Measurements from ENCODE around the gene B4GALT2. TPM values are rescaled to one million over a fixed set of nuclear protein-coding genes. Genes with fewer than 3 reads are reported as not detected.

The B4GALT2 gene
- total RNA-seq, 2 donors from 2014 or later: 12.8 to 48.6 TPM

GRCh38 chr1:43937179-43937865, 41.7 kb upstream of the B4GALT2 start:
- ATAC-seq: no peak
- H3K9me3 Mint-ChIP-seq: no peaks in the 10 kb centered on the region
- no peaks in the 10 kb centered on the region for H3K36me3 Mint-ChIP-seq
- no peak overlapping the region for H3K27ac Mint-ChIP-seq
- no peak overlapping the region for H3K4me3 Mint-ChIP-seq
- peaks cover 9 to 20% of the 10 kb centered on the region in 2 donors for H3K27me3 Mint-ChIP-seq
- peaks cover 0 to 20% of the 10 kb centered on the region in 2 donors for H3K4me1 Mint-ChIP-seq (ENCODE audit: low read depth in 2 of 2)
- DNase-seq (ENCODE audit: low spot score): peak; percentile 31

DNA sequence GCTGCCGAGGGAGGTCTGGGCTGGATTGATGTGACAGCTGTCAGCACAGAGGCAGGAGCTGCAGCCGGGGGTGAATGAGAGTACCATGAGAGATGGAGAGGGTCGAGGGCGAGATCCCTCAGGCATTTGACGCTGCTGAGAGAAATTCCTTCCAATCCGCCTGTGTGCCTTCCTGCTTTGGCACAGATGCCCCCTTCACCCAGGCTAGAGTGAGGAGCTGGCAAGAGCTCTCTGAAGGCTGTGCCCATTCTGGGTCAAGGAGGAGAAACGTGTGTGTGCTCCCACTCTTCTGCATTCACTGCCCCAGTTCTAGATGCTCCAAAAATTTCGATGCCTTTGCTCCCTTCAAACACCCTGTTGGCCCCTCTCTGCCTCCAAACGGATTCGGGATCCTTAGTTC, 40.6 kb upstream of the B4GALT2 start:
- ATAC-seq (no peak), DNase-seq (ENCODE audit: low spot score) (no peak)
- Mint-ChIP-seq H3K27ac (no peak overlapping the region), H3K4me3 (no peak overlapping the region), H3K27me3 (peaks cover 0 to 11% of the 10 kb centered on the region in 2 donors), H3K4me1 (ENCODE audit: low read depth in 2 of 2) (peaks cover 4 to 13% of the 10 kb centered on the region in 2 donors), H3K9me3 (no peaks in the 10 kb centered on the region), H3K36me3 (no peaks in the 10 kb centered on the region)

GRCh38 chr1:43938892-43939587, 40.0 kb upstream of the B4GALT2 start:
- Mint-ChIP-seq H3K36me3 (no peaks in the 10 kb centered on the region), H3K27me3 (peaks cover 0 to 8% of the 10 kb centered on the region in 2 donors), H3K9me3 (no peaks in the 10 kb centered on the region), H3K4me3 (no peak overlapping the region), H3K27ac (no peak overlapping the region), H3K4me1 (ENCODE audit: low read depth in 2 of 2) (peaks cover 4 to 10% of the 10 kb centered on the region in 2 donors)
- ATAC-seq (no peak), DNase-seq (ENCODE audit: low spot score) (peak; percentile 48)

GRCh38 chr1:43942411-43942810, 36.6 kb upstream of the B4GALT2 start:
- Mint-ChIP-seq H3K4me3 (no peak overlapping the region), H3K27me3 (no peaks in the 10 kb centered on the region), H3K27ac (no peak overlapping the region), H3K4me1 (ENCODE audit: low read depth in 2 of 2) (peaks cover 17 to 23% of the 10 kb centered on the region in 2 donors), H3K36me3 (no peaks in the 10 kb centered on the region), H3K9me3 (no peaks in the 10 kb centered on the region)
- no peak for ATAC-seq
- DNase-seq (ENCODE audit: low spot score): no peak

DNA sequence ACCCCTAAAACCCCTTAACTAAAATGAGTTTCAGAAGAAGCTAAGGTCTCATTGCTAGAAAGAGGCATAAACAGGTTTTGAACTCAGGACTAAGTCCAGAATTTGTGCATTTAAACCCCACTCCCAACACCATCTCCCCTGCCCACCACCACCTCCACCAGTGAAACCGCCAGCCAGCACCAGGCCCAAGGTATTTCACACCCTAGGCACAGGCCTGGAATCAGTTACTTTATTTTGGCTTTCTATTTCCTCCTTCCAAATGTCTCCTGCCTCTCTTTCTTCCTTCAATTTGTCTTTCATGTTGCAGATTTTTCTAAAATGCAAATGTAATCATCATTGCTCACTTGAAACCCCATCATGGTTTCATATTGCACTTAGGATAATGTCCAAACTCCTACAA, 34.1 kb upstream of the B4GALT2 start:
- no peaks in the 10 kb centered on the region for H3K36me3 Mint-ChIP-seq
- peaks cover 24 to 27% of the 10 kb centered on the region in 2 donors for H3K4me1 Mint-ChIP-seq (ENCODE audit: low read depth in 2 of 2)
- H3K4me3 Mint-ChIP-seq: peak overlapping the region; percentile 95
- DNase-seq (ENCODE audit: low spot score) (no peak), ATAC-seq (no peak)
- no peaks in the 10 kb centered on the region for H3K27me3 Mint-ChIP-seq
- H3K27ac Mint-ChIP-seq: peak overlapping the region in 1 of 2 donors; percentile 95
- H3K9me3 Mint-ChIP-seq: no peaks in the 10 kb centered on the region

- peak overlapping the region; percentile 86 to 95 for H3K27ac Mint-ChIP-seq
- DNase-seq (ENCODE audit: low spot score) (no peak), ATAC-seq (no peak)
- H3K4me3 Mint-ChIP-seq: peak overlapping the region; percentile 95
- peaks cover 26 to 33% of the 10 kb centered on the region in 2 donors for H3K4me1 Mint-ChIP-seq (ENCODE audit: low read depth in 2 of 2)
- H3K36me3 Mint-ChIP-seq: peaks cover 6% of the 10 kb centered on the region
- H3K9me3 Mint-ChIP-seq: no peaks in the 10 kb centered on the region
- no peaks in the 10 kb centered on the region for H3K27me3 Mint-ChIP-seq
These were observed 33.3 kb upstream of the B4GALT2 start for GRCh38 chr1:43945674-43946235.

DNA sequence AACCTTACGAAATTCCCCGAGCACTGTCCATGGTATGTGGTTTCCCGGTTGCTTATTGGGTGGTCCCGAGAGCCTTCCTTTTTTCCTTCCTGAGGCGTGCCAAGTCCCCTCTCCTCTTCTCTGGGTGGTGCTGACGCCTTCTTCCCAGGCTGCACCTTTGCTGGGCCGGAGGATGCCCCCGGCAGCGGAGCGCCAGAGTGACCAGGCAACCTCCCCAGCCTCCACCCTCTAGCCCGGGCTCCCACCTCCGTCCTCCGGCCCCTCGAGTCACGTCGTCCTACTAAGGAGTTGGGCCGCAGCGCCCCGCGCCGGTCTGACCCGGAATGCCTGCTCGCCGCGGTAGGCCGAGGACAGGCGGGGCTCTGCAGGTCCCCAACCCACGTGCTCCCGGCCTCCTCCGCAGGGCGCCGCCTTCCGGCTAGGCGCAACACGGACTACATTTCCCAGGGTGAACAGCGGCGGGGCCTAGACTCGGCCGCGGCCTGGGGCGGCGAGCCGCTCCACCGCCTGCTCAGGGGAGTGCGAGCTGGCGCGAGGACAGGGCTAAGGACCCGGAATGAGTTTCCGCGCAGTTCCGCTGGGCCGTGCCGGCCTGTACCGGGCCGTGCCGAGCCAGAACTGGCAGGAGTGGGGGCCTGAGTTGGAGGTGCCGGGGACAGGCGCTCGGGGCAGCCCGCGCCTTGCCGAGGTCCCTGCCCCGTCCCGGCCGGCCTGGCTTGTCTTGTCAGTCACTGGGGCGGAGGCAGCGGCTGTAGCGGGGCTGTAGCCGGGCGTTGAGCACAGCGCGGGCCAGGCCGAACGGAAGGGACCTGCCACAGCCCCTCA, 32.6 kb upstream of the B4GALT2 start, which contains the start of gene IPO13:
Gene IPO13, plus strand, starts transcription at position 715 of the 825 bp plus-strand sequence. CDS start 651 bp downstream, outside the sequence.
- H3K9me3 Mint-ChIP-seq: no peaks in the 10 kb centered on the region
- H3K27ac Mint-ChIP-seq: peak within 1 kb of the TSS; percentile 86 to 95
- peak within 1 kb of the TSS; percentile 95 for H3K4me3 Mint-ChIP-seq
- H3K4me1 Mint-ChIP-seq (ENCODE audit: low read depth in 2 of 2): peaks cover 29 to 40% of the 10 kb centered on the region in 2 donors
- no peaks in the 10 kb centered on the region for H3K27me3 Mint-ChIP-seq
- ATAC-seq: peak; percentile 98 to 99
- H3K36me3 Mint-ChIP-seq: peaks cover 7% of the 10 kb centered on the region
- DNase-seq (ENCODE audit: low spot score): peak; percentile 98

DNA sequence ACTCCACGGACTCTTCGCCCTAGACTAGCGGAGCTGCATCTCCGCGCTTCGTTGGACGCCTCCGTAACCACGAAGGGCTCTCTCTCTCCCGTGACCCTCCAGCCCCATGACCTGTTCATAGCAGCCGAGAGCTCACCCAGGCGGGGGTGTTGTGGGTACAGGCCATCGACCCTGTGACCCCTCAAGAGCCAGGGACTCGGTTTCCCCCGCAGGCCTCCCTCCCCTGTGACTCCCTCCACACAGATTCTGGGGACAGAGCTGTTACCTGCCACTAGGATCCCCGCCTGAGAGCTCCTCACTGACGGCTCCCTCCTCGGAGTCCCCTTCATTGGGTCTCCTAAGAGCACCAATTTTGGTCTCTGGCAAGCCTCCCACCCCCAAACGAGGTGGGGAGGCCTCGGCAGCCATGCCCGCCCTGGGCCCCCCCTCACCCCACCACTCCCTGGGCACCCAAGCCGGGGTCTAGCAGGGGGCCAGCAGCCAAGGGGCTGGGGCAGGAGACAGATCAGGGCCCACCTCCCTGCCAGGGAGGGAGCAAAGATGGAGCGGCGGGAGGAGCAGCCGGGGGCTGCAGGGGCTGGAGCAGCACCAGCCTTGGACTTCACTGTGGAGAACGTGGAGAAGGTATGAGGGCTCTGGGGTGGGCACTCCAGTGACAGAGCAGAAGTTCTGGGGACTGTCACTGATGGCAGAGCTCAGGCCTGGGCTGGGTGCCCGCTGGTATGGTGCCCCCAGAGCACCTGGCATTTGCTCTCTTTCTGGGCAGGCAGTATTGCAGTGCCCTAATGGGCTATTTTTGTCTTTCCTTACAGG, 31.7 kb upstream of the B4GALT2 start:
- DNase-seq (ENCODE audit: low spot score) (no peak), ATAC-seq (no peak)
- H3K27ac Mint-ChIP-seq: peak overlapping the region; percentile 86 to 95
- H3K4me3 Mint-ChIP-seq: peak overlapping the region; percentile 95
- peaks cover 7% of the 10 kb centered on the region for H3K36me3 Mint-ChIP-seq
- peaks cover 29 to 41% of the 10 kb centered on the region in 2 donors for H3K4me1 Mint-ChIP-seq (ENCODE audit: low read depth in 2 of 2)
- no peaks in the 10 kb centered on the region for H3K9me3 Mint-ChIP-seq
- no peaks in the 10 kb centered on the region for H3K27me3 Mint-ChIP-seq

GRCh38 chr1:43947874-43948437, 31.1 kb upstream of the B4GALT2 start:
- DNase-seq (ENCODE audit: low spot score) (no peak), ATAC-seq (no peak)
- Mint-ChIP-seq H3K36me3 (peaks cover 7% of the 10 kb centered on the region), H3K9me3 (no peaks in the 10 kb centered on the region), H3K27ac (peak overlapping the region; percentile 86 to 95), H3K4me3 (peak overlapping the region; percentile 95), H3K27me3 (no peaks in the 10 kb centered on the region), H3K4me1 (ENCODE audit: low read depth in 2 of 2) (peaks cover 29 to 37% of the 10 kb centered on the region in 2 donors)

DNA sequence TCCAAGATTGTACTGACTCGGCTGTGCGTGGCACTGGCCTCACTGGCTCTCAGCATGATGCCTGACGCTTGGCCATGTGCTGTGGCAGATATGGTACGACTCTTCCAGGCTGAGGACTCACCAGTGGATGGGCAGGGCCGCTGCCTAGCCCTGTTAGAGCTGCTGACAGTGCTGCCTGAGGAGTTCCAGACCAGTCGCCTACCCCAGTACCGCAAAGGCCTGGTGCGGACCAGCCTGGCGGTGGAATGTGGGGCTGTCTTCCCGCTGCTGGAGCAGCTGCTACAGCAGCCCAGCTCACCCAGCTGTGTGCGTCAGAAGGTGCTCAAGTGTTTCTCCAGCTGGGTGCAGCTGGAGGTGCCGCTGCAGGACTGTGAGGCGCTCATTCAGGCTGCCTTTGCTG, 29.3 kb upstream of the B4GALT2 start:
- DNase-seq (ENCODE audit: low spot score) (no peak), ATAC-seq (no peak)
- Mint-ChIP-seq H3K4me3 (no peak overlapping the region), H3K36me3 (peaks cover 7% of the 10 kb centered on the region), H3K27me3 (no peaks in the 10 kb centered on the region), H3K4me1 (ENCODE audit: low read depth in 2 of 2) (peaks cover 29 to 35% of the 10 kb centered on the region in 2 donors), H3K27ac (no peak overlapping the region), H3K9me3 (no peaks in the 10 kb centered on the region)

DNA sequence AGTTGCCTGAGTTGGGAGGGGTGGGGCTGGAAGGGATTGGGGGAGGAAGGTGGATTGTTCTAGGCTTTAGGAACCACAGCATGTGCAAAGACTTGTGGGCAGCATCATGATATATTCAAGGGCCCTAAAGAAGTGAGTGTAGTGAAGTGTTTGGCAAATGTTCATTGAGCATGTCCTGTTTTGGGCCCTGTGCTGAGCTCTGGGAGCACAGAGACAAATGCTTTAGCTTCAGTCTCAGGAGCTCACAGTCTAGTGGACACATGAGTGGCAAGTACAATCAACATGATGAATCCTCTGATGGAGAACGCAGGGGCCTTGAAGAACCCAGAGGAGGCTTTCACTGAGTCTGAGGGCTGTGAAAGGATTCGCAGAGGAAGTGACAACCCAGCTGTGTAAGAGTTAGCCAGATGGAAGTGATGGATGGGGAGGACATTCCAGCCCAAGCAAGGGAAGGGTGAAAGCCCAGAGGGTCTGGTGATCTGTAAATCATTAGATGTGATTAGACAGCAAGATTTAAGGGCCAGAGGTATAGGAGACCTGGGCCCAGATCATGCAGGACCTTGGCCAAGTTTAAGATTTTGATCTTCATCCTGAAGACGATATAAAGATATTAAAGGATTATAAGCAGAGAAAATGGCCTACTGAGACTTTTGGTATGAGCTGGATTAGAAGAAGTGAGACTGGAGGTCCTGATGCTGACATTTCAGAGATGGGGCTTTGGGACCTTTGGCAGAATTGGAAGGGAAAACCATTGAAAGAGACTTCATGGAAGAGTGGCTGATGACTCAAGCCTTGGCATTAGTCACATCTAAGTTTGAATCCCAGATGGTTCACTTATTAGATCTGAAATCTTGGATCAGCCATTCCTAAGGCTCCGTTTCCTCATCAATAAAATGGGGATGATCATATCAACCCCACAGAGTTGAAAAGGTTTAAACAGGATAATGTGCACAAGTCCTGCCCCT, 27.7 kb upstream of the B4GALT2 start:
- DNase-seq (ENCODE audit: low spot score) (no peak), ATAC-seq (no peak)
- H3K27ac Mint-ChIP-seq: peak overlapping the region in 1 of 2 donors; percentile 30
- H3K27me3 Mint-ChIP-seq: no peaks in the 10 kb centered on the region
- H3K4me1 Mint-ChIP-seq (ENCODE audit: low read depth in 2 of 2): peaks cover 19 to 22% of the 10 kb centered on the region in 2 donors
- no peaks in the 10 kb centered on the region for H3K9me3 Mint-ChIP-seq
- no peak overlapping the region for H3K4me3 Mint-ChIP-seq
- peaks cover 7% of the 10 kb centered on the region for H3K36me3 Mint-ChIP-seq
